ENCODE data around the gene ATOX1.

The ATOX1 gene

GRCh38 chr5:151764801-151765200 lies 6.4 kb upstream of the ATOX1 start:
- Histone ChIP-seq H3K4me1 (ENCODE audit: control insufficient read depth, insufficient read depth, low read length) (no peaks in the 10 kb centered on the region), H3K36me3 (ENCODE audit: control insufficient read depth, insufficient read depth, low read length, severe bottlenecking) (no peaks in the 10 kb centered on the region), H3K9ac (ENCODE audit: low read length) (no peak overlapping the region), H3K27me3 (replicated peaks; ENCODE audit: control insufficient read depth, insufficient read depth, low read length) (no peaks in the 10 kb centered on the region), H3K4me3 (ENCODE audit: low read length) (no peak overlapping the region), H3K9me3 (ENCODE audit: control insufficient read depth, low read length) (no peaks in the 10 kb centered on the region)
- DNase-seq (ENCODE audit: low read depth) = no peak

- DNase-seq (ENCODE audit: low read depth) = peak; percentile 55
- Histone ChIP-seq H3K27me3 (replicated peaks; ENCODE audit: control insufficient read depth, insufficient read depth, low read length) (no peaks in the 10 kb centered on the region), H3K9me3 (ENCODE audit: control insufficient read depth, low read length) (no peaks in the 10 kb centered on the region), H3K4me3 (ENCODE audit: low read length) (peak overlapping the region; percentile 93), H3K4me1 (ENCODE audit: control insufficient read depth, insufficient read depth, low read length) (peaks cover 32% of the 10 kb centered on the region), H3K36me3 (ENCODE audit: control insufficient read depth, insufficient read depth, low read length, severe bottlenecking) (peaks cover 6% of the 10 kb centered on the region), H3K9ac (ENCODE audit: low read length) (peak overlapping the region; percentile 99)
Observed at GRCh38 chr5:151758141-151758429, 346 bp downstream of the ATOX1 start.

DNA sequence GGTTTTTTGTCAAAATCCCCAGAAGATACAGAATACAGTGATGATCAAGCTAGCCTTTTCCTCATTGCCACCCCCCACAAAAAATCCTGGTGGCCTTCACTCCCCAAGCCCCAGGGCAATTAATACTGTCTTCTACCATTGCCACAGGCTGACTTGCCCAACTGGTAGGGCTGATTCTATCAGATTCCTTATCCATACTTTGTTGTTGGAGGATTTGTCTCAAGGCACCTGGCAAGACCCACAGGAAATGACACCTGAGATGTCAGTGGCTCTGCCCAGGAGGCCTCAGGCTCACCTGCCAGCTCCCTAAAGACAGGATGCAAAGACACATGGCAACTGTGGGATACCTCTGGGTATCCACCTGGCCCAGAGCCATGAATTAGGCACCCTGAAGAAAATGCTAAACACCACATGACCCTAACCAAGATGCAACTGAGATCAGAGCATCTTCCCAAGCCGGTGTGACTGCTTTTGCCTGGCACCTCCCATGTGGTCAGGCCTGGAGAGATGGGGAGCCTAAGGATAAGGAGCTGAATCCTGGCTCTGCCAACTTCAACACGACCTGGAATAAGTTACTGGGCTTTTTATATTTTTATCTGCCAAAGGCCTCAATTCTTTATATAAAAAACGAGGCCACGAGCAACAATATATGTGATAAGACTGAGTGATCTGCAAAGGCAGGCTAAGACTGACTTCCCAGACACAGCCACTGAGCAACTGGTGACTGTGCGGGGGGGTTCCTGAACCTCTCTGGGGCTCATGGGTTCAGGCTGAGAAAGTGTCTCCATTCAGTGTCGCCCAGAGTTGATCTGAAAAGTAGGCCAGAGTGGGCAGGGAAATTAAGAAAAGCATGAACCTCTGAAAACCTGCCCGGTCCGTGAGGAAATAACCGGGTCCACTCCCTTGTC lies 944 bp downstream of the ATOX1 start:
- Histone ChIP-seq H3K4me3 (ENCODE audit: low read length) (peak overlapping the region; percentile 93), H3K9me3 (ENCODE audit: control insufficient read depth, low read length) (peaks cover 3% of the 10 kb centered on the region), H3K4me1 (ENCODE audit: control insufficient read depth, insufficient read depth, low read length) (peaks cover 32% of the 10 kb centered on the region), H3K27me3 (replicated peaks; ENCODE audit: control insufficient read depth, insufficient read depth, low read length) (no peaks in the 10 kb centered on the region), H3K36me3 (ENCODE audit: control insufficient read depth, insufficient read depth, low read length, severe bottlenecking) (peaks cover 11% of the 10 kb centered on the region), H3K9ac (ENCODE audit: low read length) (peak overlapping the region; percentile 99)
- no peak for DNase-seq (ENCODE audit: low read depth)

GRCh38 chr5:151755383-151755782 lies 3.0 kb downstream of the ATOX1 start:
- Histone ChIP-seq H3K4me1 (ENCODE audit: control insufficient read depth, insufficient read depth, low read length) (peaks cover 46% of the 10 kb centered on the region), H3K27me3 (replicated peaks; ENCODE audit: control insufficient read depth, insufficient read depth, low read length) (no peaks in the 10 kb centered on the region), H3K36me3 (ENCODE audit: control insufficient read depth, insufficient read depth, low read length, severe bottlenecking) (peaks cover 11% of the 10 kb centered on the region), H3K9ac (ENCODE audit: low read length) (no peak overlapping the region), H3K9me3 (ENCODE audit: control insufficient read depth, low read length) (peaks cover 3% of the 10 kb centered on the region), H3K4me3 (ENCODE audit: low read length) (no peak overlapping the region)
- DNase-seq (ENCODE audit: low read depth) = no peak

- no peak for DNase-seq (ENCODE audit: low read depth)
- H3K9me3 ChIP-seq (ENCODE audit: control insufficient read depth, low read length) = peaks cover 3% of the 10 kb centered on the region
- no peaks in the 10 kb centered on the region for H3K27me3 ChIP-seq (replicated peaks; ENCODE audit: control insufficient read depth, insufficient read depth, low read length)
- peaks cover 11% of the 10 kb centered on the region for H3K36me3 ChIP-seq (ENCODE audit: control insufficient read depth, insufficient read depth, low read length, severe bottlenecking)
- no peak overlapping the region for H3K4me3 ChIP-seq (ENCODE audit: low read length)
- peaks cover 52% of the 10 kb centered on the region for H3K4me1 ChIP-seq (ENCODE audit: control insufficient read depth, insufficient read depth, low read length)
- peak overlapping the region; percentile 51 for H3K9ac ChIP-seq (ENCODE audit: low read length)
Observed at GRCh38 chr5:151751593-151751992, 6.8 kb downstream of the ATOX1 start.

DNA sequence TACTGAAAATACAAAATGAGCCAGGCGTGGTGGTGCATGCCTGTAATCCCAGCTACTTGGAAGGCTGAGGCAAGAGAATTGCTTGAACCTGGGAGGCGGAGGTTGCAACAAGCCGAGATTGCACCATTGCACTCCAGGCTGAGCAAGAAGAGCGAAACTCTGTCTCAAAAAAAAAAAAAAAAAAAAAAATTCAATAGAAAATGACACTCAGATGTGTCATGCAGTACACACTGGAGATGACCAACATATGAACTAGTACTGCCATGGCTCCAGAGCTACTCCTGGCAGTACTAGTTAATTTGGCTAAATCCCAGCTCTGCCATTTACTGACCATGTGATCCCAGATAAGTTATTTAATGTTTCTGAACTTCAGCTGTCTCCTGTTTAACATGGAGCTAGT lies 7.3 kb downstream of the ATOX1 start:
- H3K4me3 ChIP-seq (ENCODE audit: low read length) = no peak overlapping the region
- H3K27me3 ChIP-seq (replicated peaks; ENCODE audit: control insufficient read depth, insufficient read depth, low read length) = no peaks in the 10 kb centered on the region
- H3K4me1 ChIP-seq (ENCODE audit: control insufficient read depth, insufficient read depth, low read length) = peaks cover 55% of the 10 kb centered on the region
- peaks cover 3% of the 10 kb centered on the region for H3K9me3 ChIP-seq (ENCODE audit: control insufficient read depth, low read length)
- H3K9ac ChIP-seq (ENCODE audit: low read length) = peak overlapping the region; percentile 51
- H3K36me3 ChIP-seq (ENCODE audit: control insufficient read depth, insufficient read depth, low read length, severe bottlenecking) = peaks cover 14% of the 10 kb centered on the region
- DNase-seq (ENCODE audit: low read depth) = no peak

DNA sequence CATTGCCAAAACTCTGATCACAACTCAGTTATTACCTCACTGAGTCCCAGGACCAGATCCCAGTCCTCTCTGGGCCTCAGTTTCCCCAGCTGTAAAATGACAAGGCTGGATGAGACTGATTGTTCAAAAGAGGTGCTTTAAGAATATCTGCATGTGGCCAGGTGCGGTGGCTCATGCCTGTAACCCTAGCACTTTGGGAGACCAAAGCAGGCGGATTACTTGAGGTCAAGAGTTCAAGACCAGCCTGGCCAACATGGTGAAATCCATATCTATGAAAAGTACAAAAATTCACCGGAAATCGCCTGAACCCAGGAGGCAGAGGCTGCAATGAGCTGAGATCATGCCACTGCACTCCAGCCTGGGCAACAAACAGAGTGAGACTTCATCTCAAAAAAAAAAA lies 8.3 kb downstream of the ATOX1 start:
- H3K4me3 ChIP-seq (ENCODE audit: low read length) = no peak overlapping the region
- H3K4me1 ChIP-seq (ENCODE audit: control insufficient read depth, insufficient read depth, low read length) = peaks cover 61% of the 10 kb centered on the region
- peaks cover 20% of the 10 kb centered on the region for H3K36me3 ChIP-seq (ENCODE audit: control insufficient read depth, insufficient read depth, low read length, severe bottlenecking)
- no peak for DNase-seq (ENCODE audit: low read depth)
- H3K27me3 ChIP-seq (replicated peaks; ENCODE audit: control insufficient read depth, insufficient read depth, low read length) = no peaks in the 10 kb centered on the region
- H3K9ac ChIP-seq (ENCODE audit: low read length) = peak overlapping the region; percentile 54
- peaks cover 3% of the 10 kb centered on the region for H3K9me3 ChIP-seq (ENCODE audit: control insufficient read depth, low read length)

DNA sequence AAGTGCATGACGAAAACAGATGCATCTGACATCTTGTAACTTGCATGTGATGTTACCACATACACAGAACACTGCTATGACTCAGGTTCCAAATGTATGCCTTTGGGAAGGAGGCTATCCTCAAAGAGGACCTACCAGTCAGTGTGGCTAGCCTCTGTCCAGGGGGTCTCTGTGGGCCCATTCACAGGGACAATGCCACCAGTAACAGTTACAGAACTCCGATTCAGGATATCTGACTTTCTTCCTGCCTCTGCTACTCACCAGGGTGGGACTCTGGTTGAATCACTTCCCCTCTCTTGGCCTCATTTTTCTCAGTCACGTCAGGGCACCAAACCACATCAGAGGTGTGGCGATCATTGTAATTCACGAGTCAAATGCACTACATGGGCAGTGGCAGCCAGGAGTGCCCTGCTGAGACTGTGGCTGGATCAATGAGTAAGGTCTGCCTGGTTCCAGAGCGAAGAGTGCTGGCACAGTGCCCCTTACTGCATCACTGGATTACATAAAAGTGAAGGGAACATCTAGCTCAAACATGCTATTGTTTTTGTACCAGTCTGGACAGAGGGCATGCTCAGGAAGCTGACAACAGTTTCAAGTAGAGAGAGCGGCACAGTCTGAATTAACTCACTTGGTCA lies 13.2 kb downstream of the ATOX1 start:
- H3K9ac ChIP-seq (ENCODE audit: low read length) = peak overlapping the region; percentile 47
- peaks cover 9% of the 10 kb centered on the region for H3K36me3 ChIP-seq (ENCODE audit: control insufficient read depth, insufficient read depth, low read length, severe bottlenecking)
- no peaks in the 10 kb centered on the region for H3K27me3 ChIP-seq (replicated peaks; ENCODE audit: control insufficient read depth, insufficient read depth, low read length)
- peak overlapping the region; percentile 34 for H3K4me3 ChIP-seq (ENCODE audit: low read length)
- peak; percentile 85 for DNase-seq (ENCODE audit: low read depth)
- peaks cover 87% of the 10 kb centered on the region for H3K4me1 ChIP-seq (ENCODE audit: control insufficient read depth, insufficient read depth, low read length)
- H3K9me3 ChIP-seq (ENCODE audit: control insufficient read depth, low read length) = no peaks in the 10 kb centered on the region

GRCh38 chr5:151743530-151743929 lies 14.9 kb downstream of the ATOX1 start:
- H3K9me3 ChIP-seq (ENCODE audit: control insufficient read depth, low read length) = no peaks in the 10 kb centered on the region
- H3K4me3 ChIP-seq (ENCODE audit: low read length) = no peak overlapping the region
- no peak overlapping the region for H3K9ac ChIP-seq (ENCODE audit: low read length)
- peaks cover 9% of the 10 kb centered on the region for H3K36me3 ChIP-seq (ENCODE audit: control insufficient read depth, insufficient read depth, low read length, severe bottlenecking)
- no peak for DNase-seq (ENCODE audit: low read depth)
- peaks cover 88% of the 10 kb centered on the region for H3K4me1 ChIP-seq (ENCODE audit: control insufficient read depth, insufficient read depth, low read length)
- H3K27me3 ChIP-seq (replicated peaks; ENCODE audit: control insufficient read depth, insufficient read depth, low read length) = no peaks in the 10 kb centered on the region

- peaks cover 9% of the 10 kb centered on the region for H3K36me3 ChIP-seq (ENCODE audit: control insufficient read depth, insufficient read depth, low read length, severe bottlenecking)
- no peak overlapping the region for H3K4me3 ChIP-seq (ENCODE audit: low read length)
- peak overlapping the region; percentile 85 for H3K9ac ChIP-seq (ENCODE audit: low read length)
- H3K9me3 ChIP-seq (ENCODE audit: control insufficient read depth, low read length) = no peaks in the 10 kb centered on the region
- DNase-seq (ENCODE audit: low read depth) = peak; percentile 87
- H3K27me3 ChIP-seq (replicated peaks; ENCODE audit: control insufficient read depth, insufficient read depth, low read length) = no peaks in the 10 kb centered on the region
- H3K4me1 ChIP-seq (ENCODE audit: control insufficient read depth, insufficient read depth, low read length) = peaks cover 88% of the 10 kb centered on the region
Observed at GRCh38 chr5:151742870-151743294, 15.5 kb downstream of the ATOX1 start.

DNA sequence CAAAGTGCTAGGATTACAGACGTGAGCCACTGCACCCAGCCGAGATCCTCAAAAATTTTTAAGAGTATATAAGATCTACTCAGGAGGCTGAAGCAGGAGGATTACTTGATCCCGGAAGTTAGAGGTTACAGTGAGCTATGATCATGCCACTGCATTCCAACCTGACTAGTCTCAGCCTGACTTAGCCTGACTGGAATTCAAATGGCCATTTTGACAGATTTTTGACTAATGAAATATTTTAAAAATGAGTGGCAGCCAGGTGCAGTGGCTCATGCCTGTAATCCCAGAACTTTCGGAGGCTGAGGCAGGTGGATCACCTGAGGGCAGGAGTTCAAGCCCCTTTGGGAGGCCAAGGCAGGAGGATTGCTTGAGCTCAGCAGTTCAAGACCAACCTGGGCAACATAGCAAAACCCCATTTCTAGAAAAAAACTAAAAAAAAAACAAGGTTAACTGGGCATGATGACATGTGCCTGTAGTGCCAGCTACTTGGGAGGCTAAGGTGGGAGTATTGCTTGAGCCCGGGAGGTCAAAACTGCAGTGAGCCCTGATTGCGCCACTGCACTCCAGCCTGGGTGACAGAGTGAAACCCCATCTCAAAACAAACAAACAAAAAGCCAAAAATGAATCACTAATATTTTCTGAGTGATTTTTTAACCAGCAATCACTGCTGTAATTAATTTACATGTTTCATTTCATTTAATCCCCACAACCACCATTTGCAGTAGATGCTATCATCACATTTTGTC lies 16.6 kb downstream of the ATOX1 start:
- H3K36me3 ChIP-seq (ENCODE audit: control insufficient read depth, insufficient read depth, low read length, severe bottlenecking) = peaks cover 9% of the 10 kb centered on the region
- no peak overlapping the region for H3K4me3 ChIP-seq (ENCODE audit: low read length)
- H3K9me3 ChIP-seq (ENCODE audit: control insufficient read depth, low read length) = no peaks in the 10 kb centered on the region
- H3K4me1 ChIP-seq (ENCODE audit: control insufficient read depth, insufficient read depth, low read length) = peaks cover 95% of the 10 kb centered on the region
- DNase-seq (ENCODE audit: low read depth) = peak; percentile 57
- peak overlapping the region; percentile 85 for H3K9ac ChIP-seq (ENCODE audit: low read length)
- H3K27me3 ChIP-seq (replicated peaks; ENCODE audit: control insufficient read depth, insufficient read depth, low read length) = no peaks in the 10 kb centered on the region

Measured in adipocyte (in vitro differentiated cells).